ENCODE data around the gene NETO2. TPM values are rescaled to one million over a fixed set of nuclear protein-coding genes. Genes with fewer than 3 reads are reported as not detected.

The NETO2 gene
- total RNA-seq, 2 donors from 2014 or later = 3.6 to 19.0 TPM

GRCh38 chr16:47046726-47047523, 96.8 kb downstream of the NETO2 start:
- no peak overlapping the region for H3K4me3 ChIP-seq
- no peak overlapping the region for H3K9ac ChIP-seq (ENCODE audit: low read depth in 2 of 2, low read length in 2 of 2)
- no peak overlapping the region for H3K27ac ChIP-seq
- TF ChIP-seq, protein P1, sequence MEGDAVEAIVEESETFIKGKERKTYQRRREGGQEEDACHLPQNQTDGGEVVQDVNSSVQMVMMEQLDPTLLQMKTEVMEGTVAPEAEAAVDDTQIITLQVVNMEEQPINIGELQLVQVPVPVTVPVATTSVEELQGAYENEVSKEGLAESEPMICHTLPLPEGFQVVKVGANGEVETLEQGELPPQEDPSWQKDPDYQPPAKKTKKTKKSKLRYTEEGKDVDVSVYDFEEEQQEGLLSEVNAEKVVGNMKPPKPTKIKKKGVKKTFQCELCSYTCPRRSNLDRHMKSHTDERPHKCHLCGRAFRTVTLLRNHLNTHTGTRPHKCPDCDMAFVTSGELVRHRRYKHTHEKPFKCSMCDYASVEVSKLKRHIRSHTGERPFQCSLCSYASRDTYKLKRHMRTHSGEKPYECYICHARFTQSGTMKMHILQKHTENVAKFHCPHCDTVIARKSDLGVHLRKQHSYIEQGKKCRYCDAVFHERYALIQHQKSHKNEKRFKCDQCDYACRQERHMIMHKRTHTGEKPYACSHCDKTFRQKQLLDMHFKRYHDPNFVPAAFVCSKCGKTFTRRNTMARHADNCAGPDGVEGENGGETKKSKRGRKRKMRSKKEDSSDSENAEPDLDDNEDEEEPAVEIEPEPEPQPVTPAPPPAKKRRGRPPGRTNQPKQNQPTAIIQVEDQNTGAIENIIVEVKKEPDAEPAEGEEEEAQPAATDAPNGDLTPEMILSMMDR (IDR thresholded peaks at IDR 0.05) = no peak
- H3K36me3 ChIP-seq = no peaks in the 10 kb centered on the region
- no peak for DNase-seq
- H3K9me3 ChIP-seq = no peaks in the 10 kb centered on the region
- intact Hi-C loops (cut with DNase I) = no loop called here
- H3K27me3 ChIP-seq = no peaks in the 10 kb centered on the region
- H3K4me1 ChIP-seq = no peaks in the 10 kb centered on the region

DNA sequence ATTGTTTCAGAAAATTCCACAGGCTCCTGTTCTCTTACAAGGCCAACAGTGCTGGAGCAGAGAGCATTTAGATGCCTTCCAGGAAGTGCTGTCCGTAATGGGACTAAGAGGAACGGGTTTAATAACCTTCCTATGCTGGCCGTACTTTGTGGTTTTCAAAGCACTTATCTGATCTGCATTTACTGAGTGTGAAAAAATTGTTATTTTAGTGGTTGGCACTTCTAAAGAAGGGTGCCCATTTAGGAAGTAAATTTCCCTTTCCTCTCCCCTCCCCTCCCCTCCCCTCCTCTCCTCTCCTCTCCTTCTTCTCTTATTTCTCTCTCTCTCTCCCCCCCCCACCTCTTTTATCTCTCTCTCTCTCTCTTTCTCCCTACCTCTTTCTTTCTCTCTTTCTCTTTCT, 98.3 kb downstream of the NETO2 start:
- Histone ChIP-seq H3K4me1 (no peaks in the 10 kb centered on the region), H3K36me3 (no peaks in the 10 kb centered on the region), H3K9me3 (no peaks in the 10 kb centered on the region), H3K9ac (ENCODE audit: low read depth in 2 of 2, low read length in 2 of 2) (no peak overlapping the region), H3K27me3 (no peaks in the 10 kb centered on the region), H3K27ac (no peak overlapping the region), H3K4me3 (no peak overlapping the region)
- TF ChIP-seq, protein P1 (IDR thresholded peaks at IDR 0.05) = no peak
- intact Hi-C loops (cut with DNase I) = no loop called here
- DNase-seq = no peak

DNA sequence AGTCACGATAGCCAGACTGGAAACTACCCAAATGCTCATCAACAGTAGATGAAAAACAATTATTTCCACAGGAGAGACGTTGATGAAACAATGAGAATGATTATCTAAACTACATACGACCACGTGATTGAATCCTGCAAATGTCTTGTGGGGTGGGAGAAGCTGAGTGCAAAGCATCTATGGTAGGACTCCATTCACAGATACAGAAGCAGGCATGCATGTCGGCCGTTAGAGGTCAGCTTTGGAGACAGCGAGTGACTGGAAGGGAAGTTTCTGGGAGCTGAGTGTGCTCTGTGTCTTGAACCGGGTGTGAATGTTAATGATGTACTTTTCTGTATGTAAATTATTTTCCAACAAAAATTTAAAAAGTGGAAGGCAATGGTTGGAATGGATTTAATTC, 98.7 kb downstream of the NETO2 start:
- Histone ChIP-seq H3K4me1 (no peaks in the 10 kb centered on the region), H3K27me3 (no peaks in the 10 kb centered on the region), H3K27ac (no peak overlapping the region), H3K9ac (ENCODE audit: low read depth in 2 of 2, low read length in 2 of 2) (no peak overlapping the region), H3K36me3 (no peaks in the 10 kb centered on the region), H3K9me3 (no peaks in the 10 kb centered on the region), H3K4me3 (no peak overlapping the region)
- TF ChIP-seq, protein P1 (IDR thresholded peaks at IDR 0.05) = no peak
- intact Hi-C loops (cut with DNase I) = no loop called here
- no peak for DNase-seq

DNA sequence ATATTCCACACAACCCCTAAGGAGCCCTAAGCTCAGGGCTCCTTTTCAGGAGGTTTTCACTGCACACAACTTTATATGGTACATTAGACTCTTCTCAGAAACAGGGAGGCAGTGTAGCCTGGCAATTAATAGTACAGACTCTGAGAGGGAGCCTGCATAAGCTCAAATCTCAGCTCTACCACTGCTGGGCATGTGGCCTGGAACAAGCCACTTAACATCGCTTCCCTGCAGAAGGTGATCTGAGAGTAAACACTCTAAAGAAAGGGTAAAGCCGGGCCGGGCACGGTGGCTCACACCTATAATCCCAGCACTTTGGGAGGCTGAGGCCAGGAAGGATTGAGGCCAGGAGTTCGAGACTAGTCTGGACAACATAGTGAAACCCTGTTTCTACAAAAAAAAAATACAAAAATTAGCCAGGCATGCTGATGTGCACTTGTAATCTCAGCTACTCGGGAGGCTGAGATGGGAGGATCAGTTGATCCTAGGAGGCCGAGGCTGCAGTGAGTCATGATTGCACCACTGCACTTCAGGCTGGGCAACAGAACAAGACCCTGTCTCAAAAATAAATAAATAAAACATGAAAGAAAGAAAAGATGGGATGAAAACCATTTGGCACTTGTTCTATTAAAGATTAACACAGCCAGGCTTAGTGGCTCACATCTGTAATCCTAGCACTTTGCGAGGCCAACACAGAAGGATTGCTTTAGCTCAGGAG, 99.6 kb downstream of the NETO2 start:
- Histone ChIP-seq H3K9me3 (no peaks in the 10 kb centered on the region), H3K27ac (no peak overlapping the region), H3K4me3 (no peak overlapping the region), H3K4me1 (no peaks in the 10 kb centered on the region), H3K36me3 (no peaks in the 10 kb centered on the region), H3K9ac (ENCODE audit: low read depth in 2 of 2, low read length in 2 of 2) (no peak overlapping the region), H3K27me3 (no peaks in the 10 kb centered on the region)
- DNase-seq = no peak
- TF ChIP-seq, protein P1 (IDR thresholded peaks at IDR 0.05) = no peak
- intact Hi-C loops (cut with DNase I) = no loop called here

- Histone ChIP-seq H3K36me3 (no peaks in the 10 kb centered on the region), H3K9ac (ENCODE audit: low read depth in 2 of 2, low read length in 2 of 2) (no peak overlapping the region), H3K27me3 (no peaks in the 10 kb centered on the region), H3K9me3 (no peaks in the 10 kb centered on the region), H3K4me1 (no peaks in the 10 kb centered on the region), H3K4me3 (no peak overlapping the region), H3K27ac (no peak overlapping the region)
- intact Hi-C loops (cut with DNase I) = no loop called here
- no peak for DNase-seq
- TF ChIP-seq, protein P1 (IDR thresholded peaks at IDR 0.05) = no peak
Observed at GRCh38 chr16:47043200-47043599, 100.5 kb downstream of the NETO2 start.
